Measurements from ENCODE around the gene SLC8A1. TPM values are rescaled to one million over a fixed set of nuclear protein-coding genes. Genes with fewer than 3 reads are reported as not detected.

The SLC8A1 gene
- total RNA-seq, 2 experiments from 2014 or later = 0.47 to 0.59 TPM

- ATAC-seq (ENCODE audit: poor library complexity) = no peak
- POLR2A ChIA-PET = no interaction called here
- H3K4me3 ChIP-seq (ENCODE audit: low read length) = no peak overlapping the region
- no peaks in the 10 kb centered on the region for H3K36me3 Mint-ChIP-seq (ENCODE audit: low read depth)
- H3K4me1 Mint-ChIP-seq (ENCODE audit: low read depth) = no peaks in the 10 kb centered on the region
- H3K9me3 ChIP-seq (ENCODE audit: control insufficient read depth in 1 of 2, insufficient read depth in 1 of 2, low read length in 2 of 2) = no peaks in the 10 kb centered on the region
- H3K27me3 Mint-ChIP-seq = no peaks in the 10 kb centered on the region
- CTCF ChIA-PET = no interaction called here
- no peaks in the 10 kb centered on the region for H3K9me3 Mint-ChIP-seq
- H3K27ac ChIP-seq (ENCODE audit: low read depth in 1 of 2, low read length in 2 of 2) = no peak overlapping the region
- H3K36me3 ChIP-seq (ENCODE audit: insufficient read depth, low read length) = no peaks in the 10 kb centered on the region
- H3K27me3 ChIP-seq (ENCODE audit: control insufficient read depth in 1 of 2, insufficient read depth in 2 of 2, low read length in 2 of 2) = no peaks in the 10 kb centered on the region
- TF ChIP-seq, protein P1, sequence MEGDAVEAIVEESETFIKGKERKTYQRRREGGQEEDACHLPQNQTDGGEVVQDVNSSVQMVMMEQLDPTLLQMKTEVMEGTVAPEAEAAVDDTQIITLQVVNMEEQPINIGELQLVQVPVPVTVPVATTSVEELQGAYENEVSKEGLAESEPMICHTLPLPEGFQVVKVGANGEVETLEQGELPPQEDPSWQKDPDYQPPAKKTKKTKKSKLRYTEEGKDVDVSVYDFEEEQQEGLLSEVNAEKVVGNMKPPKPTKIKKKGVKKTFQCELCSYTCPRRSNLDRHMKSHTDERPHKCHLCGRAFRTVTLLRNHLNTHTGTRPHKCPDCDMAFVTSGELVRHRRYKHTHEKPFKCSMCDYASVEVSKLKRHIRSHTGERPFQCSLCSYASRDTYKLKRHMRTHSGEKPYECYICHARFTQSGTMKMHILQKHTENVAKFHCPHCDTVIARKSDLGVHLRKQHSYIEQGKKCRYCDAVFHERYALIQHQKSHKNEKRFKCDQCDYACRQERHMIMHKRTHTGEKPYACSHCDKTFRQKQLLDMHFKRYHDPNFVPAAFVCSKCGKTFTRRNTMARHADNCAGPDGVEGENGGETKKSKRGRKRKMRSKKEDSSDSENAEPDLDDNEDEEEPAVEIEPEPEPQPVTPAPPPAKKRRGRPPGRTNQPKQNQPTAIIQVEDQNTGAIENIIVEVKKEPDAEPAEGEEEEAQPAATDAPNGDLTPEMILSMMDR (IDR thresholded peaks at IDR 0.05) = no peak
- no peak overlapping the region for H3K27ac Mint-ChIP-seq
- no peak overlapping the region for H3K4me3 Mint-ChIP-seq
- DNase-seq = no peak
- intact Hi-C loops (cut with DNase I, micrococcal nuclease) = no loop called here
- H3K4me1 ChIP-seq (ENCODE audit: insufficient read depth, low read length) = no peaks in the 10 kb centered on the region
Measured at GRCh38 chr2:40127890-40128557, 323.9 kb downstream of the SLC8A1 start.

DNA sequence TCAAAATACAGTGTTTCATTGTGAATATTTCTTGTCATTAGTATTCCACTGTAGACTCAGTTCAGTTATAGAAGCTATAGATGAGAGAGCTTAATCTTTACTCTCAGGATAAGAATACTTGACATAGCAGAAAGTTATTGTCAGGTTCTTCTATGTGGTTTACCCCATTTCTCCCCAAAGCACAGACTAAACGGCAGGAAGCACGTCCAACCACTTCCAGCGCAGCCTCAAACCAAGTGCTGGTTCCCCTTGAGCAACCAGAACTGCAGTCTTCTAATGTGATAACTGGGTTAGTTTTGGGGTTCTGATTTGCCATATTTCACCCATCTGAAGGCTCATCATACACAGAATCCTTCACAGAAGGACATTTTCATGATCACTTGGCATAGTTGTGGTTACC lies 324.7 kb downstream of the SLC8A1 start:
- no peaks in the 10 kb centered on the region for H3K9me3 ChIP-seq (ENCODE audit: control insufficient read depth in 1 of 2, insufficient read depth in 1 of 2, low read length in 2 of 2)
- no peaks in the 10 kb centered on the region for H3K27me3 Mint-ChIP-seq
- no peaks in the 10 kb centered on the region for H3K36me3 ChIP-seq (ENCODE audit: insufficient read depth, low read length)
- no peaks in the 10 kb centered on the region for H3K4me1 ChIP-seq (ENCODE audit: insufficient read depth, low read length)
- no peak overlapping the region for H3K27ac ChIP-seq (ENCODE audit: low read depth in 1 of 2, low read length in 2 of 2)
- intact Hi-C loops (cut with DNase I, micrococcal nuclease) = no loop called here
- no peak overlapping the region for H3K4me3 ChIP-seq (ENCODE audit: low read length)
- H3K9me3 Mint-ChIP-seq = no peaks in the 10 kb centered on the region
- CTCF ChIA-PET = no interaction called here
- POLR2A ChIA-PET = no interaction called here
- no peak for ATAC-seq (ENCODE audit: poor library complexity)
- H3K27me3 ChIP-seq (ENCODE audit: control insufficient read depth in 1 of 2, insufficient read depth in 2 of 2, low read length in 2 of 2) = no peaks in the 10 kb centered on the region
- no peak overlapping the region for H3K27ac Mint-ChIP-seq
- no peak overlapping the region for H3K4me3 Mint-ChIP-seq
- no peaks in the 10 kb centered on the region for H3K36me3 Mint-ChIP-seq (ENCODE audit: low read depth)
- TF ChIP-seq, protein P1 (IDR thresholded peaks at IDR 0.05) = no peak
- no peak for DNase-seq
- no peaks in the 10 kb centered on the region for H3K4me1 Mint-ChIP-seq (ENCODE audit: low read depth)

GRCh38 chr2:40126006-40126405 lies 325.9 kb downstream of the SLC8A1 start:
- H3K4me1 ChIP-seq (ENCODE audit: insufficient read depth, low read length) = no peaks in the 10 kb centered on the region
- intact Hi-C loops (cut with DNase I, micrococcal nuclease) = no loop called here
- no peaks in the 10 kb centered on the region for H3K9me3 Mint-ChIP-seq
- no peak overlapping the region for H3K4me3 ChIP-seq (ENCODE audit: low read length)
- TF ChIP-seq, protein P1 (IDR thresholded peaks at IDR 0.05) = no peak
- ChIA-PET POLR2A (no interaction called here), CTCF (no interaction called here)
- H3K36me3 ChIP-seq (ENCODE audit: insufficient read depth, low read length) = no peaks in the 10 kb centered on the region
- H3K27me3 ChIP-seq (ENCODE audit: control insufficient read depth in 1 of 2, insufficient read depth in 2 of 2, low read length in 2 of 2) = no peaks in the 10 kb centered on the region
- no peak for ATAC-seq (ENCODE audit: poor library complexity)
- H3K36me3 Mint-ChIP-seq (ENCODE audit: low read depth) = no peaks in the 10 kb centered on the region
- H3K4me1 Mint-ChIP-seq (ENCODE audit: low read depth) = no peaks in the 10 kb centered on the region
- DNase-seq = no peak
- no peak overlapping the region for H3K4me3 Mint-ChIP-seq
- H3K9me3 ChIP-seq (ENCODE audit: control insufficient read depth in 1 of 2, insufficient read depth in 1 of 2, low read length in 2 of 2) = no peaks in the 10 kb centered on the region
- H3K27ac Mint-ChIP-seq = no peak overlapping the region
- no peak overlapping the region for H3K27ac ChIP-seq (ENCODE audit: low read depth in 1 of 2, low read length in 2 of 2)
- H3K27me3 Mint-ChIP-seq = no peaks in the 10 kb centered on the region
